PFSK-1 (cell line): Measurements from ENCODE around the gene SHC2.

Source experiments
- FOXP2 ChIP-seq: optimal IDR thresholded peaks from 2 replicates; pipeline ENCODE3; 2011; ENCODE audit warnings: borderline replicate concordance, control low read depth, inconsistent platforms; ENCODE audit not compliant: insufficient read depth; ENCODE audit errors: extremely low read length, extremely low read depth
- POLR2AphosphoS5 ChIP-seq: IDR thresholded peaks from 2 replicates; pipeline ENCODE4 v1.6.1; 2012; ENCODE audit warnings: low read depth, mild to moderate bottlenecking, control low read depth, low read length, moderate library complexity
- SIN3A ChIP-seq: IDR thresholded peaks from 2 replicates; pipeline ENCODE4 v1.6.1; 2012; ENCODE audit warnings: mild to moderate bottlenecking, low read length, moderate library complexity, borderline replicate concordance; ENCODE audit not compliant: insufficient read depth
- TAF1 ChIP-seq: IDR thresholded peaks from 2 replicates; pipeline ENCODE4 v1.6.1; 2012; ENCODE audit warnings: low read length, control low read depth, borderline replicate concordance; ENCODE audit not compliant: insufficient read depth
- TF ChIP-seq, protein P1 (sequence below), 2 experiments: IDR thresholded peaks; 2 replicates each; pipeline versions ENCODE4 v1.6.1 to v1.8.0; 2011 to 2012; ENCODE audit warnings: low read depth in 2 of 2, low read length in 2 of 2, control low read depth in 1 of 2, inconsistent platforms in 1 of 2, mild to moderate bottlenecking in 1 of 2, moderate library complexity in 1 of 2; ENCODE audit not compliant: insufficient read depth in 1 of 2

Gene SHC2

GRCh38 chr19:469833-470232 is 9.0 kb upstream of the SHC2 start:
- TF ChIP-seq FOXP2 (no peak), SIN3A (no peak), POLR2AphosphoS5 (no peak), TAF1 (no peak)
- TF ChIP-seq, protein P1, sequence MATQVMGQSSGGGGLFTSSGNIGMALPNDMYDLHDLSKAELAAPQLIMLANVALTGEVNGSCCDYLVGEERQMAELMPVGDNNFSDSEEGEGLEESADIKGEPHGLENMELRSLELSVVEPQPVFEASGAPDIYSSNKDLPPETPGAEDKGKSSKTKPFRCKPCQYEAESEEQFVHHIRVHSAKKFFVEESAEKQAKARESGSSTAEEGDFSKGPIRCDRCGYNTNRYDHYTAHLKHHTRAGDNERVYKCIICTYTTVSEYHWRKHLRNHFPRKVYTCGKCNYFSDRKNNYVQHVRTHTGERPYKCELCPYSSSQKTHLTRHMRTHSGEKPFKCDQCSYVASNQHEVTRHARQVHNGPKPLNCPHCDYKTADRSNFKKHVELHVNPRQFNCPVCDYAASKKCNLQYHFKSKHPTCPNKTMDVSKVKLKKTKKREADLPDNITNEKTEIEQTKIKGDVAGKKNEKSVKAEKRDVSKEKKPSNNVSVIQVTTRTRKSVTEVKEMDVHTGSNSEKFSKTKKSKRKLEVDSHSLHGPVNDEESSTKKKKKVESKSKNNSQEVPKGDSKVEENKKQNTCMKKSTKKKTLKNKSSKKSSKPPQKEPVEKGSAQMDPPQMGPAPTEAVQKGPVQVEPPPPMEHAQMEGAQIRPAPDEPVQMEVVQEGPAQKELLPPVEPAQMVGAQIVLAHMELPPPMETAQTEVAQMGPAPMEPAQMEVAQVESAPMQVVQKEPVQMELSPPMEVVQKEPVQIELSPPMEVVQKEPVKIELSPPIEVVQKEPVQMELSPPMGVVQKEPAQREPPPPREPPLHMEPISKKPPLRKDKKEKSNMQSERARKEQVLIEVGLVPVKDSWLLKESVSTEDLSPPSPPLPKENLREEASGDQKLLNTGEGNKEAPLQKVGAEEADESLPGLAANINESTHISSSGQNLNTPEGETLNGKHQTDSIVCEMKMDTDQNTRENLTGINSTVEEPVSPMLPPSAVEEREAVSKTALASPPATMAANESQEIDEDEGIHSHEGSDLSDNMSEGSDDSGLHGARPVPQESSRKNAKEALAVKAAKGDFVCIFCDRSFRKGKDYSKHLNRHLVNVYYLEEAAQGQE (IDR thresholded peaks at IDR 0.05; ENCODE audit: insufficient read depth in 1 of 2, low read depth in 2 of 2, low read length in 2 of 2), result no peak

DNA sequence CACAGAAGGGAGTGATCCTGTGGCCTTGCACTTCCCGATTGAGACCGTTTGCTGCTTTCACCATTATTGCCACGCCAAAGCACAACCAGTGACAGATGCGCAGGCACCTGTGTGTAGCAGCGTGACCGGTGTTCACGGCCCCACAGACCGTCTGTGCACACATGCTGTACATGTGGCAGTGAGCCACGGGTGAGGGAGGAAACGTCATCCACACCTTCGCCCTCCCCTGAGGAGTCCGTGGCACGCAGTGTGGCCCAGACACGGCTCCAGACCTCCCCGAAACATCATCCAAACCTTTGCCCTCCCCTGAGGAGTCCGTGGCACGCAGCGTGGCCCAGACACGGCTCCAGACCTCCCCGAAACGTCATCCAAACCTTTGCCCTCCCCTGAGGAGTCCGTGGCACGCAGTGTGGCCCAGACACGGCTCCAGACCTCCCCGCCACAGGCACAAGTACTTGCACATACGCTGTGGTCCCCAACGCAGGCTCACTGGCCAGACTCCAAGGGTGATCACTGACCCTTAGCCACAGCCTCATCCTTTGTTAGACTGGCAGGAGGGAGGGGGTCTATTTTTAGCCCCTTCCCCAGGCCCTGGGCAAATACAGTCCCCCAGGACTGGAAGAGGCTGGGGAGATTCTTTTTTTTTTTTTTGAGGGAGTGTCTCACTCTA is 7.9 kb upstream of the SHC2 start:
- TF ChIP-seq TAF1, result no peak
- no peak for TF ChIP-seq FOXP2
- TF ChIP-seq SIN3A, result no peak
- TF ChIP-seq POLR2AphosphoS5, result no peak
- TF ChIP-seq, protein P1 (IDR thresholded peaks at IDR 0.05; ENCODE audit: insufficient read depth in 1 of 2, low read depth in 2 of 2, low read length in 2 of 2), result no peak

- TF ChIP-seq TAF1, result no peak
- TF ChIP-seq FOXP2, result no peak
- TF ChIP-seq, protein P1 (IDR thresholded peaks at IDR 0.05; ENCODE audit: insufficient read depth in 1 of 2, low read depth in 2 of 2, low read length in 2 of 2), result no peak
- no peak for TF ChIP-seq SIN3A
- no peak for TF ChIP-seq POLR2AphosphoS5
Observed at GRCh38 chr19:467554-467953, 6.7 kb upstream of the SHC2 start.

- no peak for TF ChIP-seq POLR2AphosphoS5
- no peak for TF ChIP-seq SIN3A
Observed at GRCh38 chr19:465056-465816, 4.4 kb upstream of the SHC2 start.

DNA sequence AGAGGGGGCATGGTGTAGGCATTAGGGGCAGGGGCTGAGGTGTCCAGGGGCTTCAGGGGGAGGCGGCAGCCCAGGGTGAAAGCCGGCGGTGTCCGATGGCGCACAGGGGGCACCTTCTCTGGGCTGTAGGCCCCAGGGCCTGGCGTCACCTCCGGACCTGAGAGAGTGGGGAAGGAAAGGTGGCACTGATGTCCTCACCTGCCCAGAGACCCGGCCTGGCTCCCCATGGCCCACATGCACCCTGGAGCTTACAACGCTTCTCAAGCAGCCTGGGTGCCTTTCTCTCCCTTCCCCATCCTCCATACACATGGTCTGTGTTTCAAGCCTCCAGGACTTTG is 3.3 kb upstream of the SHC2 start:
- TF ChIP-seq SIN3A (no peak), FOXP2 (no peak)
- TF ChIP-seq, protein P1 (IDR thresholded peaks at IDR 0.05; ENCODE audit: insufficient read depth in 1 of 2, low read depth in 2 of 2, low read length in 2 of 2), result no peak
